DND-41 (cell line): ENCODE results near the gene SLX4IP.

Experiments
- EZH2 ChIP-seq: IDR thresholded peaks from 3 replicates; pipeline ENCODE4 v1.6.1; 2012; ENCODE audit warnings: borderline replicate concordance, low read depth, mild to moderate bottlenecking, moderate library complexity, low read length, inconsistent platforms; ENCODE audit not compliant: severe bottlenecking
- TF ChIP-seq, protein P1 (sequence below): IDR thresholded peaks from 2 replicates; pipeline ENCODE4 v1.5.1; 2012; ENCODE audit warnings: borderline replicate concordance, low read length, moderate library complexity, mild to moderate bottlenecking; ENCODE audit not compliant: poor library complexity, severe bottlenecking; ENCODE audit errors: extremely low read depth

DNA sequence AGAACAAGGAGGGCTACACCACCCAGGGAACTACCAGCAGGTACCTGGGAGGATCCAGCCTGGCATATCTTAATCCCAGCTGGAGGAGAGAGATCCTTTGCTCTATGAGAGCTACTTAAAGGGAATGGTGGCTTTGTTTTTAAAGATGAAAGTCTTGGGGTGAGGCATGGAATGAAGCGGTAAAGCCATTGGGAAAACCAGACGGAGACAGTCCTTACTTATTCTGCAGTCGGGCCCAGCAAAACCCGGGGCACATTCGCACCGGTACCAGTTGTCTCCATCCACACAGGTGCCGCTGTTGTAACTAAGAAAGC is 208.4 kb downstream of the SLX4IP start:
- TF ChIP-seq, protein P1, sequence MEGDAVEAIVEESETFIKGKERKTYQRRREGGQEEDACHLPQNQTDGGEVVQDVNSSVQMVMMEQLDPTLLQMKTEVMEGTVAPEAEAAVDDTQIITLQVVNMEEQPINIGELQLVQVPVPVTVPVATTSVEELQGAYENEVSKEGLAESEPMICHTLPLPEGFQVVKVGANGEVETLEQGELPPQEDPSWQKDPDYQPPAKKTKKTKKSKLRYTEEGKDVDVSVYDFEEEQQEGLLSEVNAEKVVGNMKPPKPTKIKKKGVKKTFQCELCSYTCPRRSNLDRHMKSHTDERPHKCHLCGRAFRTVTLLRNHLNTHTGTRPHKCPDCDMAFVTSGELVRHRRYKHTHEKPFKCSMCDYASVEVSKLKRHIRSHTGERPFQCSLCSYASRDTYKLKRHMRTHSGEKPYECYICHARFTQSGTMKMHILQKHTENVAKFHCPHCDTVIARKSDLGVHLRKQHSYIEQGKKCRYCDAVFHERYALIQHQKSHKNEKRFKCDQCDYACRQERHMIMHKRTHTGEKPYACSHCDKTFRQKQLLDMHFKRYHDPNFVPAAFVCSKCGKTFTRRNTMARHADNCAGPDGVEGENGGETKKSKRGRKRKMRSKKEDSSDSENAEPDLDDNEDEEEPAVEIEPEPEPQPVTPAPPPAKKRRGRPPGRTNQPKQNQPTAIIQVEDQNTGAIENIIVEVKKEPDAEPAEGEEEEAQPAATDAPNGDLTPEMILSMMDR: no peak
- no peak for TF ChIP-seq EZH2
